WTC11 (cell line): Measurements from ENCODE around the gene KRT28. TPM values are rescaled to one million over a fixed set of nuclear protein-coding genes. Genes with fewer than 3 reads are reported as not detected.

Source experiments
- ATAC-seq: fragments of 200-7000 bp; cut with Tn5 transposase; 2 replicates; pipeline ENCODE4 v1.10.0; 2021; ENCODE audit warnings: mild to moderate bottlenecking, moderate library complexity
- CTCF ChIA-PET: fragments of 300-600 bp; sonication (Branson Sonifier 250); formaldehyde crosslinking; loops from one replicate; lab custom pipeline; 2021; ENCODE audit warnings: antibody characterized with exemption; lab: Charles Lee
- POLR2A ChIA-PET: fragments of 350-600 bp; sonication (Branson Sonifier 250); formaldehyde crosslinking; loops from one replicate; lab custom pipeline; 2021; ENCODE audit warnings: antibody characterized with exemption; lab: Charles Lee
- DNase-seq: peaks from one replicate; pipeline ENCODE4 v3.0.0; 2021; ENCODE audit warnings: low spot score
- H3K27ac Mint-ChIP-seq: 2 replicates; pipeline ENCODE4 v1.8.0; 2021; ENCODE audit warnings: mixed read lengths
- H3K27me3 Mint-ChIP-seq: 2 replicates; pipeline ENCODE4 v1.8.0; 2021; ENCODE audit warnings: low read depth, mild to moderate bottlenecking, moderate library complexity, mixed read lengths
- H3K36me3 Mint-ChIP-seq: 2 replicates; pipeline ENCODE4 v1.8.0; 2021; ENCODE audit warnings: mixed read lengths
- H3K4me1 Mint-ChIP-seq: 2 replicates; pipeline ENCODE4 v1.8.0; 2022; ENCODE audit warnings: mixed read lengths
- H3K4me3 Mint-ChIP-seq: 2 replicates; pipeline ENCODE4 v1.8.0; 2021; ENCODE audit warnings: mild to moderate bottlenecking, moderate library complexity, mixed read lengths
- H3K9me3 Mint-ChIP-seq: 2 replicates; pipeline ENCODE4 v1.8.0; 2021; ENCODE audit warnings: mixed read lengths
- CBFB ChIP-seq: sonication (generic); formaldehyde crosslinking; IDR thresholded peaks from 2 replicates; pipeline ENCODE4 v1.8.1; 2022; ENCODE audit warnings: mild to moderate bottlenecking, low read depth, missing genetic modification reagents
- E2F1 ChIP-seq: sonication (generic); formaldehyde crosslinking; IDR thresholded peaks from 2 replicates; pipeline ENCODE4 v1.8.0; 2022; ENCODE audit warnings: mild to moderate bottlenecking, missing genetic modification reagents
- E2F4 ChIP-seq: sonication (generic); formaldehyde crosslinking; IDR thresholded peaks from 2 replicates; pipeline ENCODE4 v1.8.1; 2022; ENCODE audit warnings: low read depth, mild to moderate bottlenecking, moderate library complexity, missing genetic modification reagents, borderline replicate concordance
- EMX1 ChIP-seq: fragments of 250-450 bp; sonication (Bioruptor Pico); IDR thresholded peaks from 2 replicates; pipeline ENCODE4 v1.8.0; 2021; ENCODE audit warnings: mild to moderate bottlenecking
- ESRRA ChIP-seq: sonication (generic); formaldehyde crosslinking; IDR thresholded peaks from 2 replicates; pipeline ENCODE4 v1.8.1; 2022; ENCODE audit warnings: mild to moderate bottlenecking, missing genetic modification reagents, borderline replicate concordance
- FOXK1 ChIP-seq: sonication (generic); formaldehyde crosslinking; IDR thresholded peaks from 2 replicates; pipeline ENCODE4 v1.8.0; 2022; ENCODE audit warnings: mild to moderate bottlenecking, moderate library complexity, missing genetic modification reagents
- HMGA2 ChIP-seq: fragments of 250-450 bp; sonication (Bioruptor Pico); IDR thresholded peaks from 2 replicates; pipeline ENCODE4 v1.4.0; 2021; ENCODE audit warnings: mild to moderate bottlenecking, moderate library complexity
- HMGXB4 ChIP-seq: sonication (generic); formaldehyde crosslinking; IDR thresholded peaks from 2 replicates; pipeline ENCODE4 v1.8.1; 2023; ENCODE audit warnings: mild to moderate bottlenecking, moderate library complexity, missing genetic modification reagents
- IRF2 ChIP-seq: sonication (generic); formaldehyde crosslinking; IDR thresholded peaks from 2 replicates; pipeline ENCODE4 v1.8.0; 2022; ENCODE audit warnings: low read depth, missing genetic modification reagents, borderline replicate concordance
- NR2C2 ChIP-seq: sonication (generic); formaldehyde crosslinking; IDR thresholded peaks from 2 replicates; pipeline ENCODE4 v1.8.0; 2022; ENCODE audit warnings: mild to moderate bottlenecking, missing genetic modification reagents
- PRRX2 ChIP-seq: fragments of 250-450 bp; sonication (Bioruptor Pico); IDR thresholded peaks from 2 replicates; pipeline ENCODE4 v1.8.0; 2021; ENCODE audit warnings: mild to moderate bottlenecking
- SP1 ChIP-seq: sonication (generic); formaldehyde crosslinking; conservative IDR thresholded peaks from 2 replicates; pipeline ENCODE4 v1.8.1; 2022; ENCODE audit warnings: missing genetic modification reagents
- STAT6 ChIP-seq: sonication (generic); formaldehyde crosslinking; conservative IDR thresholded peaks from 2 replicates; pipeline ENCODE4 v1.8.1; 2023; ENCODE audit warnings: mild to moderate bottlenecking, low read depth, missing genetic modification reagents, moderate library complexity
- TEAD1 ChIP-seq: sonication (generic); formaldehyde crosslinking; IDR thresholded peaks from 2 replicates; pipeline ENCODE4 v1.8.0; 2022; ENCODE audit warnings: mild to moderate bottlenecking, missing genetic modification reagents
- USF2 ChIP-seq: sonication (generic); formaldehyde crosslinking; IDR thresholded peaks from 2 replicates; pipeline ENCODE4 v1.8.1; 2023; ENCODE audit warnings: mild to moderate bottlenecking, missing genetic modification reagents, moderate library complexity
- ZMAT4 ChIP-seq: fragments of 250-450 bp; sonication (Bioruptor Pico); IDR thresholded peaks from 2 replicates; pipeline ENCODE4 v1.9.0; 2021; ENCODE audit warnings: mild to moderate bottlenecking
- ZNF121 ChIP-seq: sonication (generic); formaldehyde crosslinking; IDR thresholded peaks from 2 replicates; pipeline ENCODE4 v1.8.0; 2023; ENCODE audit warnings: missing genetic modification reagents
- ZNF219 ChIP-seq: sonication (generic); formaldehyde crosslinking; IDR thresholded peaks from 2 replicates; pipeline ENCODE4 v1.8.0; 2023; ENCODE audit warnings: missing genetic modification reagents, mild to moderate bottlenecking, borderline replicate concordance
- ZNF281 ChIP-seq: sonication (generic); formaldehyde crosslinking; IDR thresholded peaks from 2 replicates; pipeline ENCODE4 v1.8.0; 2023; ENCODE audit warnings: mild to moderate bottlenecking, missing genetic modification reagents
- ZNF396 ChIP-seq: fragments of 250-450 bp; sonication (Bioruptor Pico); IDR thresholded peaks from 2 replicates; pipeline ENCODE4 v1.8.0; 2021; ENCODE audit warnings: mild to moderate bottlenecking, moderate library complexity, borderline replicate concordance
- ZNF423 ChIP-seq: fragments of 250-450 bp; sonication (Bioruptor Pico); IDR thresholded peaks from 2 replicates; pipeline ENCODE4 v2.1.2; 2022; ENCODE audit warnings: mild to moderate bottlenecking, moderate library complexity
- total RNA-seq: library from RNA; stranded (reverse); gene quantifications from 3 replicates; pipeline ENCODE4 v1.2.3, GENCODE V29; 2021

Gene KRT28
- total RNA-seq, 1 experiment from 2014 or later, result not detected

GRCh38 chr17:40818343-40818732 lies 18.6 kb upstream of the KRT28 start:
- Mint-ChIP-seq H3K27ac (peak overlapping the region; percentile 71), H3K27me3 (peaks cover 45% of the 10 kb centered on the region), H3K4me1 (peaks cover 14% of the 10 kb centered on the region), H3K9me3 (no peaks in the 10 kb centered on the region), H3K36me3 (peaks cover 13% of the 10 kb centered on the region), H3K4me3 (peak overlapping the region; percentile 90)
- DNase-seq (no peak), ATAC-seq (no peak)
- CTCF ChIA-PET, result interaction anchor here (0.5 to 2.3 kb wide), 12 partner anchors 12 to 847 kb away, joined by 3 to 10 read pairs (median 4); no protein-coding TSS in a partner anchor
- TF ChIP-seq ZNF219 (CRISPR knock-in tag) (no peak), ESRRA (CRISPR knock-in tag) (no peak), NR2C2 (CRISPR knock-in tag) (no peak)
- POLR2A ChIA-PET, result interaction anchor here (1.2 kb wide), 1 partner anchor 581 kb away, joined by 3 read pairs; no protein-coding TSS in a partner anchor

GRCh38 chr17:40817103-40817682 lies 17.4 kb upstream of the KRT28 start:
- H3K9me3 Mint-ChIP-seq, result no peaks in the 10 kb centered on the region
- no peak overlapping the region for H3K27ac Mint-ChIP-seq
- no peak for TF ChIP-seq ZNF396 (CRISPR knock-in tag)
- TF ChIP-seq FOXK1, result no peak
- TF ChIP-seq ESRRA (CRISPR knock-in tag), result no peak
- no peak for TF ChIP-seq E2F1
- no peak for TF ChIP-seq NR2C2 (CRISPR knock-in tag)
- no peak for TF ChIP-seq HMGXB4
- no peak for TF ChIP-seq CBFB (CRISPR knock-in tag)
- TF ChIP-seq USF2 (CRISPR knock-in tag), result no peak
- no peak for TF ChIP-seq ZNF423
- no peak for TF ChIP-seq HMGA2 (CRISPR knock-in tag)
- H3K27me3 Mint-ChIP-seq, result peaks cover 50% of the 10 kb centered on the region
- H3K36me3 Mint-ChIP-seq, result peaks cover 13% of the 10 kb centered on the region
- peak overlapping the region; percentile 90 for H3K4me3 Mint-ChIP-seq
- H3K4me1 Mint-ChIP-seq, result peaks cover 14% of the 10 kb centered on the region
- POLR2A ChIA-PET, result no interaction called here
- no peak for DNase-seq
- no peak for ATAC-seq
- CTCF ChIA-PET, result no interaction called here

- POLR2A ChIA-PET, result no interaction called here
- peaks cover 14% of the 10 kb centered on the region for H3K4me1 Mint-ChIP-seq
- H3K9me3 Mint-ChIP-seq, result no peaks in the 10 kb centered on the region
- H3K27ac Mint-ChIP-seq, result no peak overlapping the region
- no peak overlapping the region; the same call in 1 of the 2 replicates for H3K4me3 Mint-ChIP-seq
- H3K36me3 Mint-ChIP-seq, result peaks cover 13% of the 10 kb centered on the region
- ATAC-seq (no peak), DNase-seq (no peak)
- CTCF ChIA-PET, result no interaction called here
- peaks cover 54% of the 10 kb centered on the region for H3K27me3 Mint-ChIP-seq
- TF ChIP-seq HMGA2 (CRISPR knock-in tag), result no peak
- TF ChIP-seq IRF2 (CRISPR knock-in tag), result no peak
- TF ChIP-seq ZNF121, result no peak
- no peak for TF ChIP-seq ZNF219 (CRISPR knock-in tag)
- no peak for TF ChIP-seq ZMAT4 (CRISPR knock-in tag)
- no peak for TF ChIP-seq EMX1 (CRISPR knock-in tag)
- TF ChIP-seq TEAD1 (CRISPR knock-in tag), result no peak
- no peak for TF ChIP-seq SP1
- TF ChIP-seq E2F4, result no peak
- TF ChIP-seq PRRX2 (CRISPR knock-in tag), result no peak
- no peak for TF ChIP-seq STAT6
- TF ChIP-seq ZNF281 (CRISPR knock-in tag), result no peak
Measured at GRCh38 chr17:40816569-40816968, 16.8 kb upstream of the KRT28 start.
